GM18526 (cell line): ENCODE results near the gene ZNF891.
A peak's percentile ranks its signal among the peaks of the same experiment; 100 is the strongest.

Source experiments
- POLR2A ChIP-seq: IDR thresholded peaks from 3 replicates; pipeline ENCODE4 v1.6.1; 2011; ENCODE audit not compliant: insufficient read length; ENCODE audit errors: extremely low read depth

Gene ZNF891

GRCh38 chr12:133130038-133130807 lies at the start of gene ZNF891, which contains the start of gene ZNF10:
Gene ZNF891 (minus strand): TSS chr12:133130274. CDS start chr12:133121918, 8,356 bp downstream.
Gene ZNF10 (plus strand): TSS chr12:133130627. CDS start chr12:133144493, 13,866 bp downstream.
- peak; percentile 88 for TF ChIP-seq POLR2A

GRCh38 chr12:133174901-133175300 lies 44.8 kb upstream of the ZNF891 start:
- no peak for TF ChIP-seq POLR2A

GRCh38 chr12:133172491-133172890 lies 42.4 kb upstream of the ZNF891 start:
- TF ChIP-seq POLR2A = no peak

GRCh38 chr12:133165776-133166175 lies 35.7 kb upstream of the ZNF891 start:
- no peak for TF ChIP-seq POLR2A

- TF ChIP-seq POLR2A = no peak
These were observed 26.1 kb upstream of the ZNF891 start for GRCh38 chr12:133156125-133156690.

GRCh38 chr12:133145981-133146380 lies 15.9 kb upstream of the ZNF891 start:
- TF ChIP-seq POLR2A = no peak

- TF ChIP-seq POLR2A = no peak
These were observed 5.7 kb upstream of the ZNF891 start for GRCh38 chr12:133135747-133136146.

- no peak for TF ChIP-seq POLR2A
These were observed 694 bp upstream of the ZNF891 start for GRCh38 chr12:133130808-133131128.

GRCh38 chr12:133129368-133130037 lies 571 bp downstream of the ZNF891 start:
- TF ChIP-seq POLR2A = no peak

GRCh38 chr12:133124674-133125073 lies 5.4 kb downstream of the ZNF891 start:
- no peak for TF ChIP-seq POLR2A

- no peak for TF ChIP-seq POLR2A
These were observed 9.5 kb downstream of the ZNF891 start for GRCh38 chr12:133120385-133121191.

- TF ChIP-seq POLR2A = no peak
These were observed 21.9 kb downstream of the ZNF891 start for GRCh38 chr12:133108150-133108549.

GRCh38 chr12:133107121-133107520 lies 23.0 kb downstream of the ZNF891 start:
- no peak for TF ChIP-seq POLR2A

- no peak for TF ChIP-seq POLR2A
These were observed 23.8 kb downstream of the ZNF891 start for GRCh38 chr12:133106253-133106652.

- no peak for TF ChIP-seq POLR2A
These were observed 24.5 kb downstream of the ZNF891 start for GRCh38 chr12:133105620-133106019.
